ENCODE measurements around the gene PBLD. TPM values are rescaled to one million over a fixed set of nuclear protein-coding genes. Genes with fewer than 3 reads are reported as not detected.
A peak's percentile ranks its signal among the peaks of the same experiment; 100 is the strongest.

PBLD gene
- total RNA-seq, result 3.4 TPM
- long read RNA-seq, transcript PBLD-202 (10 exons, 2,165 nt), result major isoform, 7 of 9 reads
- long read RNA-seq, partial matches to known transcripts, result 0 of 9 reads
- long read RNA-seq, other reads (novel, unspliced or antisense), result 0 of 9 reads

DNA sequence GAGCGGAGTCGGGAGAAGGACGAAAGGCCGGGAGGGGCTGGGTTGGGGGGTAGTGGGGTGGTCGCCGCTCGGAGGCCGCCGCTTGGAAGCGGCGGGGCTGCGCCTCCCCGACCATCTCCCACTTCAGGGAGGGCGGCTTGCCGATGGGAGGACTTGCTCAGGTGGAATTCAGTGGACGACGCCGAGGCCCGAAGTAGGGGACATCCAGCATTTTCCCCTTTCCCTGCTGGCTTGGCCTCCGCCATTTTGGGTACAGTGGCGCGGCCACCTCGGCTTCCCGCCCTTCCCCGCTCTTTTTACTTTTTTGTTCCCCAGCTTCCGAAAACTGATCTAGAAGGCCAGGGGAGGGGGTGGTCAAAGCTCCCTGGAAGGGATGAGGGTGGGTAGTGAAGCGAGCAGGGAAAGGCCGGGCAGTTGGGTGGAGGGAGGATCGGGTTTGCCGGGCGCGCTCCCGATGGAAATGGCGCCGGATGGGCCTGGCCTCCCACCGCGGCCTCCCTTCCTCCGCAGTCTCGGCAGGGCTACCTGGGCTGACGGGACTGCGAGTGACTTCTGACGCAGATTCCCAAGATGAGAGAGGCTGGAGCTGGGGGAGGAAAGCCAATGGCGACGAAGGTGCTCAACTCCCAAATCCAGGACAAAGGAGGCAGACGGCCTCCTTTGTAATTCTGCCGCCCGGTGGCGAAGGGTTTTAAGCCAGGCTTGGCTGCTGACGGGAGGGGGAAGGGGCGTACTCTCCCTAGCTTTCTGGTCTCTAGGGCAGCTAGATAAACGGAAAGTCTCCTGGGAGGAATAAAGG is at the start of gene PBLD:
TSS of gene PBLD (minus strand) at position 670 of the 799 bp plus-strand sequence. CDS start 26,084 bp downstream, outside the sequence.
- ATAC-seq (ENCODE audit: poor library complexity), result peak; percentile 43
- intact Hi-C loops (cut with DNase I), result no loop called here

DNA sequence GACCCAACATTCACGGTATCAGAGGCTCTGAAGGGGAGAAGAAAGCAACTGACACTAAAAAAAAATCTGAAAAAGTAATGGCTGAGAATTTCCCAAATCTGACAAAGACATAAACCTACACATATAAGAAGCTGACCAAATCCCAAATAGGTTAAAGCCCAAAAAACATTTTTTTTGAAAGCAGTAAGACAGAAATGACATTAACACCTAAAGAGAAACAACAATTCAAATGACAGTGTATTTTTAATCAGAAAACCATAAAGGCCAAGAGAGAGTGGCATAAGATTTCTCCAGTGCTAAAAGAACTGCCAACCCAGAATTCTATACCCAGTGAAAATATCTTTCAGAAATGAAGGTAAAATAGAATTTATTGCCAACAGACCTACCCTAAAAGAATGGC is 38.9 kb upstream of the PBLD start:
- DNase-seq, result no peak
- intact Hi-C loops (cut with DNase I), result no loop called here
- no peak for ATAC-seq (ENCODE audit: poor library complexity)

More for the DNA sequence above, at the start of gene PBLD:
- peak; percentile 78 for DNase-seq

DNA sequence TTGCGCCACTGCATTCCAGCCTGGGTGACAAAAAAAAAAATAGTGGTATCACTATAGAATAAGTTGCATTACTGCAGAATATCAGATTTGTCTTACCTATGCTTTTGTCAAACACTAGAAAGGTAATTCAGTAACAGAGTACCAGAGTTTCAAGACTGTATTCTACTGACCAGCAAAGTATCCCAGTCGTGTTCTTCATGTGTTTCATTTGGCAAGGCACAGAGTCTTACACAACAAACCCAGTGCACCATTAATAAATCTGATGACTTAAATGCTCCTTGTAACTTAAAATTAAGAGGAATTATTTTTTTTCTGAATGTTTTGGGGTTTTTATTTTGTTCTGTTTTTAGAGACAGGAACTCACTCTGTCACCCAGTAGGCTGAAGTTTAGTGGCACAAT is 34.4 kb upstream of the PBLD start:
- DNase-seq (no peak), ATAC-seq (ENCODE audit: poor library complexity) (no peak)
- intact Hi-C loops (cut with DNase I), result no loop called here

DNA sequence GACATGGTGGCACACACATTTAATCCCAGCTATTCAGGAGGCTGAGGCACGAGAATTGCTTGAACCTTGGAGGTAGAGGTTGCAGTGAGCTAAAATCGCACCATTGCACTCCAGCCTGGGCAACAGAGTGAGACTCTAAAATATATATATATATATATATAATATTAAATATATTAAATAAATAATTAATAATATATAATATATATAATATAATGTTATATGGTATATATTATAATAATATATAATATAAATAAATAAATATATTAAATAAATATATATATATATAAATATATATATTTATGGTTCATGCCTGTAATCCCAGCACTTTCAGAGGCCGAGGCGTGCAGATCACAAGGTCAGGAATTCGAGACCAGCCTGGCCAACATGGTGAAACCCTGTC is 33.9 kb upstream of the PBLD start:
- DNase-seq, result no peak
- no peak for ATAC-seq (ENCODE audit: poor library complexity)
- intact Hi-C loops (cut with DNase I), result no loop called here

DNA sequence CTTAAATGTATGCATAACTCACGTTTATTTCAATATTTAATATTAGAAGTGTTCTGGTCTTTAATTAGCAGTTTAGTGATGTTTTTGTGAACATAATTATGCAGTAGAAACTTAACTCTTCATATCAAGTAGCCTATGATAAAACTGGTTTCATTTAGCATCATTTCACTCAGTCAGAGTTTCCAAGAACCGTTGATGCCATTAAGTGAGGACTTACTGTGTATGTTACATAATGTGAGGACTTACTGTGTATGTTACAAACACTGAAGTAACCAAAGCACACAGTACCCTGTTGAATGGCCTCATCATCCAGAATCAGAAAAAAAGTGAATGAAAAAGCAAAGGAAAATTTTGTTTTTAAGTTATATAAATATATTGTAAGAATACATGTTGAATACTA is 32.9 kb upstream of the PBLD start:
- ATAC-seq (ENCODE audit: poor library complexity) (no peak), DNase-seq (no peak)
- intact Hi-C loops (cut with DNase I), result no loop called here

DNA sequence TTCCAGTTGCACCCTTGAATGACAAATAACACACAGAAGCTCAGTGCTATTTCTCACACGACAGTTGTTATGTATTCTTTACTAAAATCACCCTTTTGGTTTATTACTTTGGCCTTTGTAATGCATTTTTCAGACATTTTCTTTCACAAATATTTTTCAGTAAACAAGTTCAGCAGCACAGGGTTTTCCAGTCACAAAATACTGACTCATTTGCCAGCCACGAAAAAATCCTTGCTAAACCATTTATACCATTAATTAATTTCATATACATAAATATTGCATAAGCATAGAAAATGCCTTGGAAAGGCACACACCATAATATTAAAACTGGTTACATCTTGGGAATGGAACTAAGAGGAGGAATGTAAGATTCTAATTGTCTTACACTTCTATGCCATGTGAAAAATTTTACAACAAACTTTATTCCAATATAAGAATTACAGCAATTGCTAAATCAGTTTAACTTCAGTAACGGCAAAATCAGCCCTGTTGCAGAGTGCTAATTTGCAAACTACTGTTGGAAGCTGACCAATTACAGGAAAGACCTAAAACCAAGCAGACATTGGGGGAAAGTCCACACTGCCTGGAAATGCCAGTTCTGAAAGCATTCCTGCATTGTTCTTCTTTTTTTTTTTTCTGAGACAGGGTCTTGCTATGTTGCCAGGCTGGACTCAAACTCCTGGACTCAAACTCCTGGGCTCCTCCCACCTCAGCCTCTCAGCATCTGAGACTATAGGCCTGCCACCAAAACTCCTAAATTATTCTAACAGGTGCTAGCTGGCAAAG is 31.6 kb upstream of the PBLD start:
- intact Hi-C loops (cut with DNase I), result no loop called here
- DNase-seq, result no peak
- no peak for ATAC-seq (ENCODE audit: poor library complexity)

DNA sequence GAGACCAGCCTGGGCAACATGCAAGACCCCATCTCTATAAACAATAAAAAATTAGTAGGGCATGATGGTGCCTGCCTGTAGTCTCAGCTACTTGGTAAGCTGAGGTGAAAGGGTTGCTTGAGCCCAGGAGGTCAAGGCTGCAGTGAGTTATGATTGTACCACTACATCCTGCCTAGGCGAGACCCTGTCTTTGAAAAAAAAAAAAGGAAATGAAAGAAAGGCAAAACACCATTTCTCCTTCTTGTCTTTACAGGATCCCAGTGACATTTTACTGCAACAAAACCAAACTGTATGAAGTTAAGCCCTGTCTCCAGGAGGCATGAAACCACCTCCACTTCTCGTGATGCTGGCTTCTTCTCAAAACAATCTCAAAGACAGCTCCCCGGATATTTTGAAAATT is 29.9 kb upstream of the PBLD start:
- ATAC-seq (ENCODE audit: poor library complexity) (no peak), DNase-seq (no peak)
- intact Hi-C loops (cut with DNase I), result no loop called here

DNA sequence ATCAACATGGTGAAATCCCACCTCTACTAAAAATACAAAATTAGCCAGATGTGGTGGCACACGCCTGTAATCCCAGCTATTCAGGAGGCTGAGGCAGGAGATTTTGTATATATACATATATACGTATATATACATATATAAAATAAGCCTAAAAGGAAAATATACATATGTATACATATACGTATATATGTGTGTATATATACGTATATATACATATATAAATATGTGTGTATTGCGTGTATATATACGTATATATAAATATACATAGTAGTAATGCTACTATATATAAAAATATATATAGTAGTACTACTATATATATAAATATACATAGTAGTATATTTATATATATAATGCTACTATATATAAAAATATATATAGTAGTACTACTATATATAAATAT is 26.5 kb upstream of the PBLD start:
- DNase-seq (no peak), ATAC-seq (ENCODE audit: poor library complexity) (no peak)
- intact Hi-C loops (cut with DNase I), result no loop called here

DNA sequence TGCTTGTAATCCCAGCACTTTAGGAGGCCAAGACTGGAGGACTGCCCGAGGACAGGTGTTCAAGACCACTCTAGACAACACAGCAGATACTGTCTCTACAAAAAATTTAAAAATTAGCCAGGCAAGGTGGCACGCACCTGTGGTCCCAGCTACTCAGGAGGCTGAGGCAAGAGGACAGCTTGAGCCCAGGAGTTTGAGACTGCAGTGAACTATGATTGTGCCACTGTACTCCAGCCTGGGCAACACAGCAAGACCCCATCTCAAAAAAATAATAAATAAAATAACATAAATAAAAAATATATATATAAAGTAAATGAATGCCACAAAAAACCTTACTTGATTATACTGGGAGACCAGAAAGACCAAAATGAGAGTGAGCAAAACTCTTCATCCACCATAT is 20.8 kb upstream of the PBLD start:
- intact Hi-C loops (cut with DNase I), result no loop called here
- ATAC-seq (ENCODE audit: poor library complexity), result no peak

DNA sequence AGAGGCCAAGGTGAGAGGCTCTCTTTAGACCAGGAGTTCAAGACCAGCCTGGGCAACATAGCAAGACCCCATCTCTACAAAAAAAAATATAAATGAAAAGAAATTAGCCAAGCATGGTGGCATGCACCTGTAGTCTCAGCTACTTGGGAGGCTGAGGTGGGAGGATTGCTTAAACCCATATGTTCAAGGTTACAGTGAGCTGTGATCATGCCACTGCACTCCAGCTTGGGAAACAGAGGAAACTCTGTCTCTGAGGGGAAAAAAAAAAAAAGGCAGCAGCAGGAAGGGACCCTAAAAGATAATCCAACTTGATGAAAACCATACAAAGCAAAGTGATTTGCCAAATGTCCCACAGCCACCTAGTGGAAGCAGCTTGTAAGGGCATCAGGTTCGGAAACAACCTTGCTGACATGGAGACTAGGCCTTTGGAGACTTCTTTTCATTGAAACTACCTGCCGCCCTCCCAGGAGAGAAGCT is 15.6 kb upstream of the PBLD start:
- intact Hi-C loops (cut with DNase I), result no loop called here
- no peak for ATAC-seq (ENCODE audit: poor library complexity)
- DNase-seq, result no peak

More for the DNA sequence above, 20.8 kb upstream of the PBLD start:
- no peak for DNase-seq

DNA sequence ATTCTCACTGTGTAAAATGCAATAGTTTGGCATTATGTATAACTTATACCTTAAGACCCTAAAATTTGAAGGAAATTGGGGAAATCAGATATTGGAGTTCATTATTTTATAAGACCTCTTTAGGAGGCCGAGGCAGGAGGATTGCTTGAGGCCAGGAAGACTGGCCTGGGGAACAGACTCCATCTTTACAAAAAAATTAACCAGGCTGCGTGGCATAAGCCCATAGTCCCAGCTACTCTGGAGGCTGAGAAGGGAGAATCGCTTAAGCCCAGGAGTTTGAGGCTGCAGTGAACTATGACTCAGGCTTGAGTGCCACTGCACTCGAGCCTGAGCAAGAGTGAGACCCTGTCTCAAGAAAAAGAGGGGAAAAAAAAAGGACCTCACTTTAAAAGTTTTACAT is 14.0 kb upstream of the PBLD start:
- intact Hi-C loops (cut with DNase I), result no loop called here
- DNase-seq (no peak), ATAC-seq (ENCODE audit: poor library complexity) (no peak)

DNA sequence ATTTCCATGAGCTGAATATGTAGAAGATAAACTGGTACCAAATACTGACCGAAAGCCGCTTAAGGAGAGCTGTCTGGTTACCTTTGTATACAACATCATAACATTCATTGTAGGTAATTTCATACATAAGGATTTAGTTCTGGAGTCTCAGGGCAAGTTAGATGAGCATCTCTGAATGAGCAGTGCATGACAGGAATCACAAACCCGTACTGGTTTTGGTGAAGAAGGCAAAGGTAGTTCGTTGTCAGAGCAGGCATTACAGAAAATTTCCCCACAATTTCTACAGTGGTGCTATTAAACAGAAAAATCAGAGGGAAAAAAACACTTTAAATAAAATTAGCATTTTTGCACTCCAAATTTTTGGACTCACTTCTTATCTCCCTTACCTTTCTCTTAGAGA is 12.9 kb upstream of the PBLD start:
- no peak for ATAC-seq (ENCODE audit: poor library complexity)
- intact Hi-C loops (cut with DNase I), result no loop called here
- no peak for DNase-seq

DNA sequence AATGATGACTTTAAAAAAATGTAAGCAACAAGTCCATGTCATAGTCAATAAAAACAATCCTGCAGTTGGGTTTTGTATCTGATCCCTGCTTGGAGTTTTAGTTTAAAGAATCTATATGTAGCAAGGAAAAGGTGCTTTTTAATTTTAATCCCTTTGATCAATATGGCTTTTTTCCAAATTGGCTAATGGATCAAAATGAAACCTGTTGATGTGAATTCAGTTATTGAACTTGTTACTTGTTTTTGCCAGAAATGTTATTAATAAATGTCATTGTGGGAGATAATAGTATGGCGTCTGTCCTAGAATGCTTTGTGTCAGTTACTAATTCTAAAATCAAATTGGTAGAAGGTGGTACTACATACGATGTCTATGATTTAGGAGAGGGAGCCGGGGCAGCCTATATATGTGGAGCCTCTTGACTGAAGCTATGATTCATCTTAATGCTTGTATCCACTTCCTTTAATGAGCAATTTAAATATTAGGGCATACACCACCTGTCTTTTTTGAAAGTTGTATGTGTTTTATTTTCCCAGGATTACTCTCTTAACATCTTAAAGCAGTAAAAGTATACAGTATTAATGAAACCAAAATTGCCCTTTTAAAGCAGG is 10.3 kb upstream of the PBLD start:
- ATAC-seq (ENCODE audit: poor library complexity) (no peak), DNase-seq (no peak)
- intact Hi-C loops (cut with DNase I), result no loop called here

DNA sequence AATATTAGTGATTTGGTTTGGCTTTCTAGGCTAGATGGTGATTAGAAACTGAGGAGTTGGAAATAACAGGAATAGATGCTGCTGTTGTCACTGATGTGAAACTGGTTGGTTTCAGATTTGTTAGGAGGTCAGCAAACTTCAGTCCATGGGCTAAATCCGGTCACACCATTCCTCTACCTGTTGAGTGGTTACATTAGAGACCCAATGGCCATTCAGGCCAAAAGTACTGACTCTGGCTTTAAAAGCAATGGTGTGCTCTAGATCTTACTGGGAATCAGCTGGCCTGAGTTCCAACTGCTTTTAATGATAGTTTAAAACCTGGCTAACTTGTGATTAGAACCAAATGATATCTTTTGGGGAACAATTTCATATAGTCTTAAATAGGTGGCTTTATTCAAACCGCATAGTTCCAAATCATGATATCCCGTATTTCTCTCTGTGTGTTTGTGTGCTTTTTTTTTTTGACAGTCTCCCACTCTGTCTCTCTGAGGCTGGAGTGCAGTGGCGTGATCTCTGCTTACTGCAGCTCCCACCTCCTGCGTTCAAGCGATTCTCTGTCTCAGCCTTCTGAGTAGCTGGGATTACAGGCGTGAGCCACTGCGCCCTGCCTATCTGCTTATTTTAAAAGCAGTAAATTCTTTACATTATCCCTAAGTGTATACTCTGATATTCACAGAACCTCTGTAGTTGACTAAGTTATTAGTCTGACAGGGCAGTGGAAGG is 7.8 kb upstream of the PBLD start:
- ATAC-seq (ENCODE audit: poor library complexity) (no peak), DNase-seq (no peak)
- intact Hi-C loops (cut with DNase I), result no loop called here

DNA sequence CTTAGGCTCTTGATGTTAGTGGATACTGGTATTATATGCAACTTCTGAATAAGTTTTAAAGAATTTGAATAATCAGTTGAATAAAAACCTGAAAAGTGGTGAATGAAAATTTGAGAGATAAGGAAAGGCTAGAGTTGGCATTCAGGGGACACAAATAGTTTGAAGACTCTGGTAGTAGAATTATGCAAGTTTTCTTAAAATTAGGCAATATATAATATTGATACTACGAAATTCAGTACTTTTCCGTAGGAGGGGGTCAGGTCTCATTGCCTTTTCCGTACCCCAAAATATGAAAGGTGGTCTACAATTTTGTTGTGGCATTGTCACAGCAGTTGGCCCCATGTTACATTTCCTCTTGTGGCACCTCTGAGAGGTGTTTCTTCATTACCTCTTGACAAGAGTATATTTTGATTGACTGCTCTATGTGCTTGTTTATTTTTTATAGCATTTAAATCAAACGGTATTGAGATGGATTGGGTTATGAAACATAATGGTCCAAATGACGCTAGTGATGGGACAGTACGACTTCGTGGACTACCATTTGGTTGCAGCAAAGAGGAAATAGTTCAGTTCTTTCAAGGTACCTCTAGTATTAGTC is 4.1 kb upstream of the PBLD start:
- intact Hi-C loops (cut with DNase I), result no loop called here

DNA sequence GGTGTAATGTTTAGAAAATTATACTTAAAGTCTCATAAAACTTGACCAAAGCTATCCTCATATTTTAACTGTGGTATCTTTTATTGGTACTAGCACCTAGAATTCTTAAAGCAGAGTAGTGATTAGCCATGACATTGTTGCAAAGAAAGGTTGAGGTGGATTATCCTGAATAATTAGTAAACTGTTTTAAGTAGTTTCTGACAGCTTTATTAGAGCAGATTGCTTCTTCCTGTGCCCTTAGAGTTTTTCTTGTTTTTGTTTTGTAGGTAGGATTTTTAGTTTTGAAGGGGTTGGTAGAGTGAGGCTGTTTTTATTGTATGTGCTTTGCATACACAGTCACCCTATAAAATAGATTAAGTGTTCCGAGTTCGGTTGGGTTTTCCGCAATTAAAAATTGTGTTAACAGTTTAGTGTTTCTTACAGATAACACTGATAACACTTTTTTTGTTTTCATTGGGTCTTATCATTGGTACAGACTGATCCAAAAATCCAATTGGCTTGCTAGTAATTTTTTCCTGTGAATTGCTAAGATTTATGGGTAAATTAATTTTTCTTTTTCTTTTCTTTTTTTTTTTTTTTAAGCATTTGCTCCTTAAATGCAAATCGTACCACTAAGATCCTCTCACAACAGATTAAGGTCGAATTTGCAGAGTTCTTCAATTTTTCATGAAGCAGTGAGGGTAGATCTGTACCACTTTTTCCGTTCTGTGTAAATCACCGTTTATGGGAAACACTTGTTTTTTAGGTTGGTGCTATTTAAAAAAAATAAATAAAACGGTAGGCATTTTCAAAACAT is 2.1 kb upstream of the PBLD start:
- ATAC-seq (ENCODE audit: poor library complexity) (no peak), DNase-seq (no peak)
- intact Hi-C loops (cut with DNase I), result no loop called here

More for the DNA sequence above, 4.1 kb upstream of the PBLD start:
- ATAC-seq (ENCODE audit: poor library complexity), result no peak
- no peak for DNase-seq

Data from Right ventricle myocardium superior (tissue), 1 donor.